GM12878 (cell line): ENCODE data around the gene DPP3. TPM values are rescaled to one million over a fixed set of nuclear protein-coding genes. Genes with fewer than 3 reads are reported as not detected.

Source experiments
- ATAC-seq: fragments of 200-7000 bp; cut with Tn5 transposase; 3 replicates; pipeline ENCODE4 v1.9.1; 2020; ENCODE audit warnings: mild to moderate bottlenecking, moderate library complexity
- BruUV-seq: library from RNA; stranded (reverse); fragments of 400-500 nt; replicated peaks from 2 replicates; lab custom pipeline; 2021; lab: Mats Ljungman, UMichigan
- CTCF ChIA-PET: fragments of 300-600 bp; sonication (Branson Sonifier 250); formaldehyde crosslinking; extraction: SDS; loops from one replicate; lab custom pipeline; 2021; ENCODE audit warnings: inconsistent platforms; lab: Yijun Ruan, JAX
- POLR2A ChIA-PET: fragments of 350-600 bp; formaldehyde crosslinking; extraction: SDS; loops from one replicate; lab custom pipeline; 2021; ENCODE audit warnings: inconsistent platforms; lab: Charles Lee
- RAD21 ChIA-PET: fragments of 300-600 bp; sonication (Branson Sonifier 250); formaldehyde crosslinking; loops from one replicate; lab custom pipeline; 2023; ENCODE audit warnings: antibody characterized with exemption; ENCODE audit not compliant: unreplicated experiment; lab: Charles Lee
- SMC1A ChIA-PET: fragments of 300-600 bp; sonication (Branson Sonifier 250); formaldehyde crosslinking; loops from one replicate; lab custom pipeline; 2023; ENCODE audit not compliant: unreplicated experiment, uncharacterized antibody; lab: Charles Lee
- DNase-seq: peaks from one replicate; pipeline ENCODE4 v3.0.0-alpha.2; 2011; ENCODE audit warnings: low read depth, low spot score
- FAIRE-seq: peaks from 3 replicates; lab custom pipeline; 2011; peaks lifted over from hg19 to GRCh38; lab: Jason Lieb, UNC
- H2AFZ ChIP-seq: 2 replicates; pipeline ENCODE4 v1.6.0; 2011; ENCODE audit warnings: low read depth, low read length, control low read depth; ENCODE audit not compliant: control insufficient read depth
- H3K27ac ChIP-seq: 2 replicates; pipeline ENCODE4 v1.5.1; 2011; ENCODE audit warnings: control low read depth; ENCODE audit not compliant: control insufficient read depth, insufficient read depth
- H3K27me3 ChIP-seq, 2 experiments: replicated peaks in 1 of 2; 2 replicates each; pipeline versions ENCODE4 v1.6.0 to v1.6.1; 2011; ENCODE audit warnings: low read length in 1 of 2; ENCODE audit not compliant: control insufficient read depth in 2 of 2, insufficient read depth in 2 of 2
- H3K36me3 ChIP-seq, 2 experiments: 2 replicates each; pipeline ENCODE4 v1.5.1; 2011; ENCODE audit warnings: low read length in 1 of 2; ENCODE audit not compliant: control insufficient read depth in 2 of 2, insufficient read depth in 2 of 2
- H3K4me1 ChIP-seq: 2 replicates; pipeline ENCODE4 v1.6.1; 2011; ENCODE audit warnings: mild to moderate bottlenecking, low read length, moderate library complexity, mixed read lengths; ENCODE audit not compliant: control insufficient read depth, insufficient read depth
- H3K4me2 ChIP-seq: 2 replicates; pipeline ENCODE4 v1.6.0; 2011; ENCODE audit warnings: control low read depth; ENCODE audit not compliant: control insufficient read depth, insufficient read depth
- H3K4me3 ChIP-seq: fragments of 200-600 bp; sonication (generic); 2 replicates; pipeline ENCODE4 v1.5.1; 2016
- H3K79me2 ChIP-seq: 2 replicates; pipeline ENCODE4 v1.6.0; 2011; ENCODE audit warnings: low read length; ENCODE audit not compliant: control insufficient read depth, insufficient read depth
- H3K9ac ChIP-seq: 2 replicates; pipeline ENCODE4 v1.8.0; 2011; ENCODE audit warnings: low read length, control low read depth, mixed read lengths; ENCODE audit not compliant: control insufficient read depth, insufficient read depth
- H3K9me3 ChIP-seq: replicated peaks from 3 replicates; pipeline ENCODE4 v1.5.1; 2011; ENCODE audit warnings: mild to moderate bottlenecking, low read length; ENCODE audit not compliant: control insufficient read depth, insufficient read depth
- H4K20me1 ChIP-seq: 2 replicates; pipeline ENCODE4 v1.6.0; 2011; ENCODE audit not compliant: control insufficient read depth, insufficient read depth
- BHLHE40 ChIP-seq, 2 experiments: fragments of 450-650 bp in 1 of 2; IDR thresholded peaks; 2 replicates each; pipeline ENCODE4 v1.6.1; 2011 to 2017; ENCODE audit warnings: low read depth in 2 of 2, borderline replicate concordance in 1 of 2, improper control_type of control experiment in 1 of 2, low read length in 1 of 2, mild to moderate bottlenecking in 1 of 2
- CHD1 ChIP-seq: IDR thresholded peaks from 2 replicates; pipeline ENCODE4 v1.6.1; 2012; ENCODE audit warnings: low read depth, low read length, improper control_type of control experiment
- LARP7 ChIP-seq: fragments of 450-650 bp; IDR thresholded peaks from 2 replicates; pipeline ENCODE4 v1.6.1; 2017; ENCODE audit warnings: mild to moderate bottlenecking
- POLR2A ChIP-seq: IDR thresholded peaks from 2 replicates; pipeline ENCODE4 v1.6.1; 2011; ENCODE audit warnings: low read depth, mild to moderate bottlenecking, low read length
- RFX5 ChIP-seq: IDR thresholded peaks from 2 replicates; pipeline ENCODE4 v1.6.1; 2011; ENCODE audit warnings: low read depth, low read length, improper control_type of control experiment
- ZBTB33 ChIP-seq: fragments of 450-650 bp; IDR thresholded peaks from 2 replicates; pipeline ENCODE4 v1.6.1; 2017; ENCODE audit warnings: mild to moderate bottlenecking
- ZNF384 ChIP-seq: IDR thresholded peaks from 2 replicates; pipeline ENCODE4 v1.6.1; 2012; ENCODE audit warnings: low read depth, mild to moderate bottlenecking, low read length, improper control_type of control experiment, borderline replicate concordance
- ZZZ3 ChIP-seq: IDR thresholded peaks from 2 replicates; pipeline ENCODE4 v1.6.1; 2011; ENCODE audit warnings: low read depth; ENCODE audit not compliant: control insufficient read depth, insufficient read length
- WGBS: methylation state at CpG from one replicate; pipeline ENCODE4 v1.1.6; 2016; ENCODE audit warnings: low lambda C conversion rate; ENCODE audit not compliant: insufficient replicate concordance, insufficient coverage; ENCODE audit errors: missing lambda C conversion rate; 5-methylcytosine and 5-hydroxymethylcytosine counted together
- in situ Hi-C: fragments of 300-500 bp; cut with MboI; formaldehyde crosslinking; loops from 9 replicates; pipeline ENCODE4 v1.14.3; 2018; ENCODE audit warnings: mixed read lengths
- intact Hi-C: fragments of 100-400 bp; cut with micrococcal nuclease; formaldehyde crosslinking; loops from one replicate; pipeline ENCODE4 v1.14.2; 2022; ENCODE audit not compliant: unreplicated experiment
- polyA plus RNA-seq, 11 experiments: library from polyadenylated mRNA; depleted of rRNA in 4 of 11; unstranded in 6 of 11; stranded (reverse) in 5 of 11; fragments of >200 nt; fragmentation: Nextera tagmentation in 4 of 11; fragmentation: Illumina TruSeq in 1 of 11; extraction: Ambion mirVana in 4 of 11; extraction: Trizol in 1 of 11; gene quantifications; 1 replicate in 1 of 11; 2 replicates in 10 of 11; pipeline versions ENCODE4 v1.2.1 to v1.2.3, GENCODE V29; 2011 to 2016; ENCODE audit warnings: inconsistent platforms in 2 of 11, missing spikeins in 2 of 11, low read depth in 1 of 11
- total RNA-seq, 4 experiments: library from RNA; depleted of rRNA in 3 of 4; stranded (reverse); fragments of >200 nt in 3 of 4; fragmentation: Illumina TruSeq in 1 of 4; extraction: Trizol in 1 of 4; gene quantifications; 2 replicates each; pipeline versions ENCODE4 v1.2.1 to v1.2.3, GENCODE V29; 2013 to 2021
- TF ChIP-seq, protein P1 (sequence below), 3 experiments: IDR thresholded peaks in 2 of 3; conservative IDR thresholded peaks in 1 of 3; 2 replicates each; pipeline ENCODE4 v1.5.1; 2011; ENCODE audit warnings: low read depth in 3 of 3, low read length in 3 of 3, mild to moderate bottlenecking in 3 of 3, control low read depth in 2 of 3, moderate library complexity in 2 of 3, inconsistent platforms in 1 of 3, mixed read lengths in 1 of 3; ENCODE audit not compliant: control insufficient read depth in 2 of 3, insufficient read depth in 1 of 3; ENCODE audit errors: extremely low read depth in 1 of 3

The DPP3 gene
- total and polyA plus RNA-seq, 10 of the 15 experiments (the other 5 are each of a cell fraction or from before 2014, with no cell fraction given), result 6.0 to 117 (median 78.1) TPM

DNA sequence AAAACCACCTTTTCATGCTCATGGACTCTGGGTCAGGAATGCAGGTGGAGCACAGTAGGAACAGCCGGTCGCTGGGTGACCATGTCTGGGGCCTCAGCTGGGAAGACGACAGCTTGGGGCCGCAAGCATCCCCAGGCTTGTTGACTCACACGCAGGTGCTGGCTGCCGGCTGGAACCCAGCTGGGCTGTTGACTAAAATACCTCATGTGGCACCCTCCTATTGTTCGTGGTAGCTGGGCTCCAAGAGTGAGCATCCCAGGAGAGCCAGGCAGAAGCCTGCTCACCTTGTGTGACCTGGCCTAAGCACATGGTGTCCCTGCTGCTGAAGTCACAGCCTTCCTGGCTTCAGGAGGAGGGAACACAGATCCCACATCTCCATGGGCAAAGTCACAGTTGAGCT lies 9.4 kb downstream of the DPP3 start:
- Histone ChIP-seq H3K9me3 (no peaks in the 10 kb centered on the region), H3K9ac (no peak overlapping the region), H3K4me2 (no peak overlapping the region), H3K4me3 (no peak overlapping the region), H3K79me2 (no peaks in the 10 kb centered on the region), H3K27ac (no peak overlapping the region), H4K20me1 (no peaks in the 10 kb centered on the region), H3K27me3 (no peaks in the 10 kb centered on the region), H3K4me1 (no peaks in the 10 kb centered on the region), H2AFZ (no peak overlapping the region), H3K36me3 (peaks cover 14 to 31% of the 10 kb centered on the region in 2 experiments; a peak in 3 of 4 replicates)
- no peak for ATAC-seq
- SMC1A ChIA-PET, result no interaction called here
- in situ Hi-C loops (no loop called here), intact Hi-C loops (no loop called here)
- POLR2A ChIA-PET, result no interaction called here
- BruUV-seq, result no TSS peak
- no peak for FAIRE-seq
- TF ChIP-seq ZNF384, result no peak
- TF ChIP-seq ZBTB33, result no peak
- RAD21 ChIA-PET, result no interaction called here
- no peak for DNase-seq
- CTCF ChIA-PET, result interaction anchor here (1.3 kb wide), 1 partner anchor 51 kb away, joined by 4 read pairs; the partner anchor contains the start of gene MRPL11
- WGBS, result 79% methylated on average over 7 of the region's 7 CpGs

GRCh38 chr11:66491315-66491935 lies 11.2 kb downstream of the DPP3 start:
- BruUV-seq, result no TSS peak

More at GRCh38 chr11:66491315-66491935, 11.2 kb downstream of the DPP3 start:
- 65% methylated on average over 16 of the region's 20 CpGs for WGBS
- RAD21 ChIA-PET, result interaction anchor here (0.6 kb wide), 1 partner anchor 318 kb away, joined by 3 read pairs; no protein-coding TSS in a partner anchor
- Histone ChIP-seq H3K4me3 (no peak overlapping the region), H3K36me3 (peaks cover 12 to 34% of the 10 kb centered on the region in 2 experiments; a peak in 3 of 4 replicates), H3K4me1 (no peaks in the 10 kb centered on the region), H4K20me1 (no peaks in the 10 kb centered on the region), H3K4me2 (no peak overlapping the region), H2AFZ (no peak overlapping the region), H3K9ac (no peak overlapping the region), H3K79me2 (no peaks in the 10 kb centered on the region), H3K27ac (no peak overlapping the region), H3K9me3 (no peaks in the 10 kb centered on the region), H3K27me3 (no peaks in the 10 kb centered on the region)
- peak; percentile 73 for ATAC-seq
- SMC1A ChIA-PET, result no interaction called here
- POLR2A ChIA-PET, result interaction anchor here (0.5 to 0.6 kb wide), 3 partner anchors 27 to 72 kb away, joined by 3 to 5 read pairs (median 3); no protein-coding TSS in a partner anchor
- TF ChIP-seq, protein P1, sequence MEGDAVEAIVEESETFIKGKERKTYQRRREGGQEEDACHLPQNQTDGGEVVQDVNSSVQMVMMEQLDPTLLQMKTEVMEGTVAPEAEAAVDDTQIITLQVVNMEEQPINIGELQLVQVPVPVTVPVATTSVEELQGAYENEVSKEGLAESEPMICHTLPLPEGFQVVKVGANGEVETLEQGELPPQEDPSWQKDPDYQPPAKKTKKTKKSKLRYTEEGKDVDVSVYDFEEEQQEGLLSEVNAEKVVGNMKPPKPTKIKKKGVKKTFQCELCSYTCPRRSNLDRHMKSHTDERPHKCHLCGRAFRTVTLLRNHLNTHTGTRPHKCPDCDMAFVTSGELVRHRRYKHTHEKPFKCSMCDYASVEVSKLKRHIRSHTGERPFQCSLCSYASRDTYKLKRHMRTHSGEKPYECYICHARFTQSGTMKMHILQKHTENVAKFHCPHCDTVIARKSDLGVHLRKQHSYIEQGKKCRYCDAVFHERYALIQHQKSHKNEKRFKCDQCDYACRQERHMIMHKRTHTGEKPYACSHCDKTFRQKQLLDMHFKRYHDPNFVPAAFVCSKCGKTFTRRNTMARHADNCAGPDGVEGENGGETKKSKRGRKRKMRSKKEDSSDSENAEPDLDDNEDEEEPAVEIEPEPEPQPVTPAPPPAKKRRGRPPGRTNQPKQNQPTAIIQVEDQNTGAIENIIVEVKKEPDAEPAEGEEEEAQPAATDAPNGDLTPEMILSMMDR (IDR thresholded peaks at IDR 0.05 in 2 of 3, conservative IDR thresholded peaks at IDR 0.05 in 1 of 3; ENCODE audit: control insufficient read depth in 2 of 3, extremely low read depth in 1 of 3, insufficient read depth in 1 of 3, low read depth in 3 of 3, low read length in 3 of 3), result peak; percentile 5 to 50 (median 23); a peak in 3 of 6 replicates
- TF ChIP-seq CHD1, result no peak
- TF ChIP-seq RFX5, result no peak
- TF ChIP-seq POLR2A, result no peak
- no peak for TF ChIP-seq LARP7
- no peak for TF ChIP-seq ZZZ3
- no peak for TF ChIP-seq BHLHE40 (IDR thresholded peaks at IDR 0.05; ENCODE audit: borderline replicate concordance in 1 of 2, low read depth in 2 of 2, low read length in 1 of 2)
- no peak for FAIRE-seq
- DNase-seq, result no peak
- intact Hi-C loops, result no loop called here
- in situ Hi-C loops, result no loop called here
- CTCF ChIA-PET, result interaction anchor here (0.6 to 0.7 kb wide), 3 partner anchors 63 to 601 kb away, joined by 3 read pairs; no protein-coding TSS in a partner anchor
